Liver (tissue), 3 donors: ENCODE measurements around the gene U2AF1L4.

ENCODE experiments used
- CTCF ChIP-seq: fragments of 150-350 bp; IDR thresholded peaks from 2 replicates; pipeline ENCODE4 v1.5.1; 2017; ENCODE audit warnings: improper control_type of control experiment, low read depth, low read length; ENCODE audit not compliant: missing input control
- TAF1 ChIP-seq: conservative IDR thresholded peaks from 2 replicates; pipeline ENCODE4 v1.6.1; 2016; ENCODE audit warnings: antibody characterized with exemption, mild to moderate bottlenecking
- YY1 ChIP-seq: IDR thresholded peaks from 2 replicates; pipeline ENCODE4 v1.6.1; 2016; ENCODE audit warnings: antibody characterized with exemption, mild to moderate bottlenecking
- donor health status: healthy.
- donor health status: healthy.

- TF ChIP-seq CTCF = no peak
- TF ChIP-seq YY1 = no peak
- no peak for TF ChIP-seq TAF1
Observed at GRCh38 chr19:35715355-35715809, 29.8 kb downstream of the U2AF1L4 start.
